AG10803 (cell line): ENCODE results near the gene RIPK4.

Experiments used
- DNase-seq: peaks from one replicate; pipeline ENCODE4 v3.0.0; 2010; ENCODE audit warnings: low read depth
- H3K4me3 ChIP-seq: 2 replicates; pipeline ENCODE4 v1.5.1; 2011; ENCODE audit warnings: mild to moderate bottlenecking, low read length, control low read depth
- TF ChIP-seq, protein P1 (sequence below): conservative IDR thresholded peaks from 2 replicates; pipeline ENCODE4 v1.5.1; 2011; ENCODE audit warnings: mild to moderate bottlenecking, low read length, control low read depth, inconsistent platforms

Gene RIPK4

DNA sequence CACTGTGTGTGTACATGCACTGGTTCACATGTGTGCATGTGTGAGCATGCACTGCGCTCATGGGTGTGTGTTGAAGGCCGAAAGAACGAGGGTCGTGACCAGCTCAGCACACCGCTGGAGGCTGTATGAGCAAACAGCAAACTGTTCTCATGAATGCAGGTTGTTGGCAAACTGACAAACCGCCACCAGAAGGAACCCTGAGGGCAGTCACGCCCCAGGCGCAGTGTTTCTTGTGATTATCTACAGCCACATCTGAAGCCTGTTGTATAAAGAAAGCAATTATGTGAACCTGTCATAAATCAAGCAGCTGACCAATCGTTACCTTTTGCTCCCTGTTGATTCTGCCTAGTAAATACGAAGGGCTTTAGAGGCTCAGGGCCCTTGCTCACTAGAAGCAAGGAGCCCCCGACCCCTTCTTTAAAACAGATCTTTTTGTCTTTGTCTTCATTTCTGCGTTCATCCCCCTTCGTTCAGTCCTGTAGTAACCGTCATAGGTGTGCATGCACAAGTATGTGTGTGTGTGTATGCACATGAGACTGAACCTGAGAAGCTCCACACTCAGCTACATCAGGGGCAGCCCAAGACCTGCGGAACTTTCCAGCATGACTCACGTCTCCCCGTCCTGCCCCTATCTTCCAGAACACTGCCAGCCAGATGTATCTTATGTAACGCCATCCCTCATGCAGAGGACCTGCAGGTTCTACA lies 16.8 kb upstream of the RIPK4 start:
- DNase-seq: peak; percentile 38
- no peak overlapping the region for H3K4me3 ChIP-seq
- TF ChIP-seq, protein P1, sequence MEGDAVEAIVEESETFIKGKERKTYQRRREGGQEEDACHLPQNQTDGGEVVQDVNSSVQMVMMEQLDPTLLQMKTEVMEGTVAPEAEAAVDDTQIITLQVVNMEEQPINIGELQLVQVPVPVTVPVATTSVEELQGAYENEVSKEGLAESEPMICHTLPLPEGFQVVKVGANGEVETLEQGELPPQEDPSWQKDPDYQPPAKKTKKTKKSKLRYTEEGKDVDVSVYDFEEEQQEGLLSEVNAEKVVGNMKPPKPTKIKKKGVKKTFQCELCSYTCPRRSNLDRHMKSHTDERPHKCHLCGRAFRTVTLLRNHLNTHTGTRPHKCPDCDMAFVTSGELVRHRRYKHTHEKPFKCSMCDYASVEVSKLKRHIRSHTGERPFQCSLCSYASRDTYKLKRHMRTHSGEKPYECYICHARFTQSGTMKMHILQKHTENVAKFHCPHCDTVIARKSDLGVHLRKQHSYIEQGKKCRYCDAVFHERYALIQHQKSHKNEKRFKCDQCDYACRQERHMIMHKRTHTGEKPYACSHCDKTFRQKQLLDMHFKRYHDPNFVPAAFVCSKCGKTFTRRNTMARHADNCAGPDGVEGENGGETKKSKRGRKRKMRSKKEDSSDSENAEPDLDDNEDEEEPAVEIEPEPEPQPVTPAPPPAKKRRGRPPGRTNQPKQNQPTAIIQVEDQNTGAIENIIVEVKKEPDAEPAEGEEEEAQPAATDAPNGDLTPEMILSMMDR: no peak

DNA sequence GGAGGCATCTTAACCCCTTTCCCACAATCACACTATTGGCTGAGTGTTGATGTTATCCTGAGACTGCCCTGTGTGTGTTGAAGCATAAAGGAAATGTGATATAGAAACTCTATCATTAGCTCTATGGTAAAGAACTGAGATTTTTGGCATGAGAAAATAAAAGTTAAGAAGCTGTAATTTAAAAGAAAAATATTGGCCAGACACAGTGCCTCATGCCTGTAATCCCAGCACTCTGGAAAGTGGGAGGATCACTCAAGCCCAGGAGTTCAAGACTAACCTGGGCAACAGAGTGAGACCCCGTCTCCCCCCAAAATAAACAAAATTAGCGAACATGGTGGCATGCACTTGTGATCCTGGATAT lies 14.2 kb upstream of the RIPK4 start:
- DNase-seq: no peak
- H3K4me3 ChIP-seq: no peak overlapping the region
- TF ChIP-seq, protein P1: no peak

DNA sequence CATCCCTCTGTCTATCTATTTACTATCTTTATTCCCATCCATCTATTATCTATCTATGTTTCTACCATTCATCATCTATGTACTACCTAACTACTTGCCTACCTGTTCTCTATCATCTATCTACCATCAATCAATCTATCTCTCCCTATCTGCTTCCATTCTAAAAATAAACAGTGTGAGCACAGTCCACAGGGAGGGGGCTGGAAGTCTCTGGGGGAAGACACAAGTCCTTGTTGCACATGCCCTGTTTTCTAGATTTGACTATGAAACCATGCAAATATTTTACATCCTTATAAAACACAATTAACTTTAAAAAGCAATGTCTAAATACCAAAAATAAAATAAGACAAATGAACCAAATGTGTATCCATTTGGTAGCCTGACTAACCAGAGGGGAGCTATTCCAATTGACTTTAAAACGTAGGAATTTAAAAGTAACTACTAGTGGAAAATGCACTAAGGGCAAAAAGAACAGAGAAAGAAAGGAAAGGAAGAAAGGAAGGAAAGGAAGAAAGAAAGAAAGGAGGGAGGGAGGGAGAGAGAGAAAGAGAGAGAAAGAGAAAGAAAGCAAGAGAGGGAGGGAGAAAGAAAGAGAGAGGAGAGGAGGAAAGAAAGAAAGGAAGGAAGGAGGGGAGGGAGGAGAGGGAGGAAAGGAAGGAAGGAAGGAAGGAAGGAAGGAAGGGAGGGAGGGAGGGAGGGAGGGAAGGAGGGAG lies 13.6 kb upstream of the RIPK4 start:
- no peak for DNase-seq
- H3K4me3 ChIP-seq: no peak overlapping the region
- TF ChIP-seq, protein P1: no peak

DNA sequence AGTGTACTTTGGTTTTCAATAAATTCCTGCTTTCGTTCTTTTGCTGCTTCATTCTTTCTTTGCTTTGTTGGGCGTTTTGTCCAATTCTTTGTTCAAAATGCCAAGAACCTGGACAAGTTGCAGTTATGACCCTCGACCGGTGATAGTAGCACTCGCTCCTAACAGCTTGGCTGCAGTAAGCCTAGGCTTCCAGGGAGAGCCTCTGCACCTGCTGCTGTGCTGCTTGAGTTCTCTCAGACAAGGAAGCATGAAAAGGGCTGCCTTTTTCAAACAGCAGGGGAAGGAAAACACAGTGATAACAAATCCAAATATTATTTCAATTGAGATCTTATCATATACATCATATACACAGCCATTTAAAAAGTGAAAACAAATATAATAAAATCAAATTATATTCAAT lies 12.8 kb upstream of the RIPK4 start:
- no peak for DNase-seq
- TF ChIP-seq, protein P1: no peak
- no peak overlapping the region for H3K4me3 ChIP-seq

DNA sequence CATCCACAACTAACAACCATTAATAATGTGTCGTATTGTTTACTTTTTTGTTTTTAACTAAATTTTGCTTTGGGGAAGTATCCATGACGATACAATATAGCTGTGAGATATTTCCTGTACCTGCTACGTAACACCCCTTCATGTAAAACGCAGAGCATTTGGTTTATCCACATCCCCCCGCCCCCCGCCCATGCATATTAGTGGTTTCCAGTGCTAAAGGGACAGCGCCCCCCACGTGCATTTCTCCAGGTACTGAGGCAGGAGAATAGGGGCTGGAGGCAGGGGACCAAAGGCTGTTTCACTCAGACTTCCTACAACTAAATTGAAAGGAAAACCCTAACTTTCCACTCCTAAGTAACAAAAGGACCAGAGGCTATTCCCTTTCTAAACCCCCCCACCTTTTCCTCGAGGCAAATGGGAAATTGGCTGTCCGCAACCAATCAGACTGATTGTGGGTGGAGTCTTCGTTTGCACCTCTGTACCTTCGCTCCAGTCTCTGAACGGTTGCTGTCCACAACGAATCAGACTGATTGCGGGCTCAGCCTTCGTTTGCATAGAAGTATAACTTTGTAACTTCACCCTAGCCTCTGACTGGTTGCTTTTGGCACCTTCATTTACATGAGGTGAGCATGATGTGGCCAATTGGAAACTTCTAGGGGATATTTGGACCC lies 12.2 kb upstream of the RIPK4 start:
- no peak for DNase-seq
- TF ChIP-seq, protein P1: no peak
- no peak overlapping the region for H3K4me3 ChIP-seq

DNA sequence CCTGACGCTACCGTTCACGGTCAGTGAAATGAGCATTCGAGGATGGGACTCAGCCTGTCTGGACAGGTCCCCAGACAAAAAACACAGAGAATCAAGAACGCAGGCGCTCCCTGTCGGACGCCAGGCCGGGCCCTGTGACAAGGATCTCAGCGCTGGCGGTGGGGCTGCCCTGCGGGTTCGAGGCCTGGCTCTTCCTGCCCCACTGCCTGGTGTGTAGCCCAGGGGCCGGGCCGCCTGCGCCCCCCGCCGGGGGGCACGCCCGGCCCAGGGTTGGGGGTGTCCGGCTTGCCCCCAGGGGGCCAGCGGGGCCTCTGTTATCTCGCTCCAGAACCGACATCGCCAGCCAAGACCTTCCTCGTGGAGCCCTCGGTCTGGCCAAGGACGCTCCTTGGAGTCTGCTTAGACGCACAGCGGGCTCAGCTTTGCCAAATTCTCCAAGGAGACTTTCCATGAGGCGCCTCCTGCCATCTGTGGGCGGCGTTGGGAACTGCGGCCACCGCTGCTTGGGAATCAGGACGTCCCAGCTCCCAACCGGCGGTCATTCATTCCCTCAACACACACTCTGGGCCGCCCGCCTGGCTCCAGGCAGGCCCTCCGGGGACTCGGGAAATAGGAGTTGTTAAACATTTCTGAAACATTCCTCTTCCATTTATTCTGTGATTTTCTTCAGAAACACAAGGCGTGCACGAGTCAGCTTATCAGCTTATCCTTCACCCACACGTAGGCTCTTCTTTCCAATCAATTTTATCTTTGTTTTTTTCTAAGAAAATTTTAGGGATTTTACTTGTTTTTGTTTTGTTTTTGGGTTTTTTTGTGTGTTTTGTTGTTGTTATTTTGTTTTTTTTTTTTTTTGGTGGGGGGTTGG lies 11.3 kb upstream of the RIPK4 start:
- no peak overlapping the region for H3K4me3 ChIP-seq
- peak; percentile 91 for DNase-seq
- TF ChIP-seq, protein P1: peak; percentile 93
